Right ventricle myocardium superior (tissue), 1 donor: ENCODE data around the gene CCNO. TPM values are rescaled to one million over a fixed set of nuclear protein-coding genes. Genes with fewer than 3 reads are reported as not detected.

Source experiments
- ATAC-seq: fragments of 200-7000 bp; cut with Tn5 transposase; one replicate; pipeline ENCODE4 v1.9.1; 2020; ENCODE audit warnings: mild to moderate bottlenecking; ENCODE audit not compliant: poor library complexity
- DNase-seq: peaks from one replicate; pipeline ENCODE4 v3.0.0-alpha.2; 2020
- intact Hi-C: fragments of 100-400 bp; cut with DNase I; formaldehyde crosslinking; loops from one replicate; pipeline ENCODE4 v1.11.2; 2022
- total RNA-seq: library from RNA; stranded (reverse); fragmentation: NEBNext Ultra II Directional; extraction: Animal tissue kit (Norgen Biotek cat#: 25700); gene quantifications from one replicate; pipeline ENCODE4 v1.2.1, GENCODE V29; 2021
- donor health status: DM: no; HTN: yes; CAD: no; lungs with severe emphysema.

The CCNO gene
- total RNA-seq, 1 donor from 2014 or later: not detected

DNA sequence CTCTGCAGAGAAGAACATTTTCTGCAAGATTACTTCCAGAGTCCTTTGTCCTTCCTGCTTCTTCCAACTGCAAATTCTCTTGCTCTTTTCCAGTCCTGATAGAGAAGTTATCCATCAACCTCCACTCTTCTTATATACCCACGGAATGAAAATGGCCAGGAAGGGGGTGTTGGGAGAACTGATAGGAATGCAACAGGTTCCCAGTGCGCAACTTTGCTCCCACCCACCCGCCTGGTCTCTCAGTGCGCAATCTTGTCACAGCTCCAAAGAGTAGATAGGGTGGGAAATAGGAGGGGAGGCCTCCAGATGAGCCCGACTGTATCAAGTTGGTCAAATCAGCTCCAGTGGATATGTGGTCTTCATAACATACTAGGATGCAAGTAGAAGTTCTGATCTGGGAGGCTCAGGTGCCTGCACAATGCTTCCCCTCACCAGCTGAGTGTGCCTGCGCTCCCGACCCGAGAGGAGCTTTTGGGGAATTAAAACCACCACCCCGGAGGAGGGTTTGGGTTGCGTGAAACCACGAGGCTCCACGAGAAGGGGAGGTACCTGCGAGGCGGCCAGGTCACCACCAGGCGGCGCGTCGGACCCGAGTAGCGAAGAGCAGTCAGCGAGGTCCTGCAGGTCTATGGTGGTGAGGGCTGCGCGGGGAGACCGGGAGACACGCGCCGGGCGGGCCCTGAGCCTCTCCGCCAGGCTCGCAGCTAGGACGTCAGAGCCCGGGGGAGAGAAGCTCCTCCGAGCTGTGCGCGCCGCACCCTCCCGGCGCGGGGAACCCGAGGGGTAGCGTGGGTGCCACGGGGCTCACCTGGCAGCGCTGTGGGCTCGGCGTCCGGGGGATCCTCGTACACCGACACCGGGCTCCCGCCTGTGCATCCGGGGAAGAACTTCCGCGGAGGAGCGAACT lies 7.1 kb downstream of the CCNO start:
- DNase-seq (no peak), ATAC-seq (peak; percentile 65)

DNA sequence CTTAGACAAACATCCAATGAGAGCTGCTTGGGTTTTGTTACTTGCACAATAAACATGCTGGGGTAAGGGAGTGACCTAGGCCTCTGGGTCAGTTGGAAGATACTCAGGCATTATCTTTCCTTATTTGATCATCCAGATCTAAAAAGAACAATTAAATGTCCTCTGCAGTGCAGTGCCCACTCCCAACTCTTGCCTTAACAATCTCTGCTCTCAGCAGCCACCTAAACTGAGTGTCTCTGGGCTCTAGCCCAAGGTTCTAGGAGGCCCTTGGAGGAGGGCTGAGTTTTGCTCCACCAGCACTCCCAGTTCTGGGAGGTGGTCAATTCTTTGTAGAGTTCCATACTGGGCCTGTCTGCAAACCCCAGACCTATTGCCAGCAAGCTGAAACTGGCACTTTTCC lies 8.1 kb downstream of the CCNO start:
- no peak for DNase-seq
- no peak for ATAC-seq
- intact Hi-C loops: no loop called here

More for the DNA sequence above, 7.1 kb downstream of the CCNO start:
- intact Hi-C loops: no loop called here

DNA sequence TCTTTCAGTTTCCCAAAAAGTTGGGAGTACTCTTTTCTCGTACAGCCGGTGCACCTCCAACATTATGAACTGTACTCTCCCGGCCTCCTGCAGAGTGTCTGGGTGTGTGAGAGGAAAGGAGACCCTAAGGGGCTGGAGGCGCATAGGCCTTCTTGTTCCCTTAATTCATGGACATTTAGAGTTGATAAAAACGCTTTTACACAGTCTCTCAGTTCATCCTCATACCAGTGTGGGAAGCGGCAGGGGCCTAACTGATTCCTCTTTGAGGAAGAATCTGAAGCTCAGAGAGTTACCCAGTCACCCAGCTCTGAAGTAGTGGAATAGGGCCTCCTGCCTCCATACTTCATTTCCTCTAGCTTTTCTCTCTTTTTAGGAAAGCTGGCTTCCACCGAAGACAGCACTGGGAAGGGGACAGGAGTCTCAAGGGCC lies 9.6 kb downstream of the CCNO start:
- no peak for ATAC-seq
- DNase-seq: no peak
- intact Hi-C loops: no loop called here

DNA sequence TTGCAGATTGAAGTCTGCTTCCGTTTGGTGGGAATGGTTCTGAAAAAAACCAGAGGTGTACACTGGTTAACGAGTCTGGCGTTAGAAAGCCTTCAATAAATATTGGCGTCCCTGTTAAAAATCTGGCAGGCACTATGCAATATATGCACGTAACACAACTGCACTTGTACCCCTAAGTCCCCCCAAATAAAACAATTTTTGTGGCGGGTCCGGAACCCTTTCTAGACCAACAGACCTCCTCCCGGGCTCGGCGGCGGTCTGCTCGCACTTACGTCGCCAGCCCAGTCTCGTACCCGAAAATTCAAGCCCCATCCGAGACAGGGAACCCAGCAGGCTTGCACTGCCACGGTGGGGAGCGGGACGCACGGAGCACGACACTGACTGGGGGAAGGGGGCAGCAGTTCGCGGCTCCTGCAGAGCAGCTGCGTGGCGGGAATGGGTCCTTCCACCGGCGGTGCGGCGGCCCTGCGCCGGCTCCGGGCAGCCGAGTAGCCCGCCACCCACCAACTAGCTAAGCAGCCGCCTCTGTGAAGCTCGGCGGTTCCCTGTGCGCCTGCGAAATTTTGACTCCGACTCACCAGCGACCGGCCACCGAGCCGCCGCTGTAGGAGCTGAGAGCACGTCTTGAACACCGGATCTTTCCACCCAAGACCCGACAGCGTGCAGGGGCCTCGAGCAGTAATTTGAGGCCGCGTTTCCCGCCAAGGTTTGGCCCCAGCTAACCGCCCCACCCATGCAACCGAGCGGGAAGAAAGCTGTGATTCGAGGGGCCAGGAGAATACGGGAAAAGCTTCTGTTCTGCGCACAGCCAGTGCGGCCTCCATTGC lies 10.2 kb downstream of the CCNO start:
- ATAC-seq: no peak
- intact Hi-C loops: no loop called here
- DNase-seq: no peak

DNA sequence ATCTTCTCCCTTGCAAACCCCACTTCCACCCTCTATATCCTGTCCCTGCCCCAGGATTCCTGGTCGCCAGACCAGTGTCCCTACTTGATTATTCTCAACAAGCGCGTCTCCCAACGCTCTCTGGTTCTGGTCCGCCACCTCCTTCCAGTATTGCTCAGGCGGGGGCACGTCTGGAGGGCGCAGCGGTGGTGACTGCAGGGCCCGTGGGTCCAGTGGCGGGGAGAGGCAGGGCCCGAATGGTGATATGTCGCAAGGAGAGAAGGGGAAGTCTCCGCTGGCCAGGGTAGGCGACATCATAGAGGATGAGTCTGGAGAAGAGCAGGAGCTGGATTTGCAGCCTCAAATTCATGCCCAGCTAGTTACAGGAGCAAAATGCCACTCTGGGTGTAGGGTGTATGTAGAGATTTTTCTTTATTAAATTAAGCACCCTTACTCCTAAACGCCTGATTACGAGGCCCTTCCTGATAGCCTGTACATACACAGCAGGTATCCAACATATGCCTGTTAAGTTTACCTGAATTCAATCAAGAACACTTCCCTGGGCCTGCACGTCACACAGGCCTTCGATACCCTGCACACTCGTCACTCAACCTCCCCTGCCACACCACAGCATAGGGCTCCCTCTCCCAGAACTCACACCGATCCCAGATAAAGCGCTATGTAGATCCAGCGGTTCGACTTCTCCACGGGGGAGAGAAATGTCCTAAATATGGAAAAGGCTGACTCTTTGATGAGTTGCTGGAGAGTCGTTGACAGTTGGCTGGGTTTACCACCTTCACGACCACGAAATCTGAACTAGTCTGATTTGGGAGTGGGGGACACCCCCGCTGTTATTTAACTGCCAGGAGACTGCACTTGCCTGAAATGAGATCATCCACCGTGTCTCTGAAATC lies 11.1 kb downstream of the CCNO start:
- intact Hi-C loops: no loop called here
- no peak for DNase-seq
- ATAC-seq: no peak

DNA sequence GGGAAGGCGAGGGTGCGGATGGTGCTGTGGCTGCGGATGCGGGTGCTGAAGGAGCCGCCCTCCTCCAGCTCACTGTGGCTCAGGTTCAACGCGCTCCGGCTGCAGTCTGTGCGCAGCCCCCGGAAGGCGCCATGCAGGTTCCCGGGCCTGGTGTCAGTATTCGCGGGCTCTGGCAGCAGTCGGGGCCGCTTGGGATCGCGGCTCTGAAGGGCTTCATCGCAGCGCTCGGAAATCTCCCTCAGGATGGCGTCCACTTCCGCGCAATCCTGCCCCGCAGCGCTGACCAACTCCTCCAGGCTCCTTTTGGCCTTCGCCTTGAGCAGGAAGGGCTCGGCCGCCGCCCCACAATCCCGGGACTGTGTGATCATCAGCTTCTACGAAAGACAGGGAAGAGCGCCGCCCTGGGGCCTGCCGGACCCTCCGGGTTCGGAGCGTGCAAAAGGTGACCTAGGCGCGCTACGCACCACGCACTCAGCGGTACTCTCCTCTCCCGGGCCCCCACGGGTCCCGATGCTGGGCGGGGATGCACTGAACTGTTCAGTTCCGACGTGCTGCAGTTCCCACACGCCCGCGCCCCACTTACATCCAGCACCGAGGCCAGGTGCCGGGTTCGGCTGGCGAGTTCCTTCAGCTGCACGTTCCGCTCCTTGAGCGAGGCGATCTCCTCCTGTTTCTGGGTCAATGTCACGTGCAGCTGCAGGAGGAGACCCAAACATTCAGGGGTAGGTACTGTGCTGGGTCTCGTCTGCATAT lies 12.8 kb downstream of the CCNO start:
- intact Hi-C loops: no loop called here
- ATAC-seq (no peak), DNase-seq (no peak)

DNA sequence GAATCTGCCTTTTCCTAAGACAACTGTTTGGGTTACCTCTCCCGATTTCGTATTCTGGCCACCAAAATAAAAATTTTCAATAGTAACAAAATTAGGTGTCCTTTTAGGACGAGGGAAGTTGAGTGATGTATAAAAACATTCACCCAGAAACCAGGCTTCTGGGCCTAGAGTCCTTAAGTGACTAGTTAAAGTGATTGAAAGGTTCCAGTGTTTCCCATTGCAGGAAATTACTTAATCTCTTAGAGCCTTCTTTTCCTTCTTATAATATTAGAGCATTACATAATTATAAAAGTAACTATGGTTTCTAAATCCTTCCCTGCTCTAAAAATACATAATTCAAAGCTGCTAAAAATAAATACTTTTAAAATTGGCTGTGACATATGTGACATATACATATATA lies 13.6 kb downstream of the CCNO start:
- intact Hi-C loops: no loop called here
- no peak for DNase-seq
- ATAC-seq: no peak

DNA sequence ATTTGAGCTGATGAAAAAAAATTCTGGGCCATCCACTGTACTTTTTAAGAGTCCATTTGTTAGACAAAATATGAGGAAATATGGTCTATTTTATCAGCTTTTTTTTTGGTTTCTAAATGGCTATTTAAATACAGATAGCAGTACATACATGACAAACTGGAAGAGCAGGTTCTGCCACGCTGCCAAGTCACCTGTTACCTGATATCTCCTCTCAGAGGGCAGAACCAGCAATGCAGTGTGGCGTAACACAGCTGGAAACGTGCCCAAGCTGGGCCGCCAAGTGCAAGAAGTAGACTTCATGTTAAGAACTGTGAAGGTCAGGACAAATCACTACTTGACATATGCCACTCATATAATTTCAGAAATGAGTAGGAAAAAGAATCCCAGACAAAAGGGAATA lies 14.4 kb downstream of the CCNO start:
- intact Hi-C loops: no loop called here
- ATAC-seq: no peak

DNA sequence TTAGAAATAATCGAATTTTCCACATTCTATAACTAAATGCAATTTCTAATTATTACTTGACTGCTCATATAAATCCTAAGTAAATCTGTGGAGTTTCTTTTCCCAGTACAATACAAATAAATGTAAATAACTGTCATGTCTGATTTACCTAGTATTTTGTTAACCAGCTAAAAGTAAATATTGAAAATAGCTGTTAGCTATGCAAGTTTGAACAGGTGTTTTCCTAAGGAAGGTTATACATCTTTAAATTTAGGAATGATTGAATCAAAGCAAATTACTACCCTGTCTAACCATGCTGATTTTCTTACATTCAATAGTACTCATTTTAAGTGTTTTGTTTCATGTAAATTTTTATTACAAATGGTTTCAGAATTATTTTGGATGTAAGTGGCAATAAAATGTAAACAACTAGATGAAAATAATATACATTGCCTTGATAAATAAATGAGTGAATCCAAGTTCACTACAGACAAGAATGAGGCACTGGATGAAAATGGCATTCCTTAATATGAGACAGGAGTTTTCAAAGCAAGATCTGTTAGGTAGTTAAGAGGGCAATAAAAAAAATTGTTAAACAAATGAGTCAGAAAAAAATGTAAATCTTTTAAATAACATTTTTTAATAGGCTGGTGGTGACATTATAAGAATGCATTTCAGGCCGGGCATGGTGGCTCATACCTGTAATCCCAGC lies 22.1 kb downstream of the CCNO start:
- intact Hi-C loops: no loop called here
- ATAC-seq (no peak), DNase-seq (no peak)

More for the DNA sequence above, 14.4 kb downstream of the CCNO start:
- no peak for DNase-seq

DNA sequence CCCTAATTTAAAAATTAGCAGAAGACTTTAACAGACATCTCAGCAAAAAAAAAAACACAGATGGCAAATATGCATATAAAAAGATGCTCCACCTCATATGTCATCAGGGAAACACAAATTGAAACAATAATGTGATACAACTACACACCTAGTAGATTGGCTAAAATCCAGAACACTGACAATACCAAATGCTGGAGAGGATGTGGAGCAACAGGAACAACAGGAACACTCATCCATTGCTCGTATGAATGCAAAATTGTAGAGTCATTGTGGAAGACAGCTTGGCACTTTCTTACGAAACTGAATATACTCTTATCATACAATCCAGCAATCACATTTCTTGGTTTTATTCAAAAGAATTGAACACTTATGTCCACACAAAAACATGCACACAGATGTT lies 28.4 kb downstream of the CCNO start:
- no peak for ATAC-seq
- DNase-seq: no peak
- intact Hi-C loops: no loop called here

DNA sequence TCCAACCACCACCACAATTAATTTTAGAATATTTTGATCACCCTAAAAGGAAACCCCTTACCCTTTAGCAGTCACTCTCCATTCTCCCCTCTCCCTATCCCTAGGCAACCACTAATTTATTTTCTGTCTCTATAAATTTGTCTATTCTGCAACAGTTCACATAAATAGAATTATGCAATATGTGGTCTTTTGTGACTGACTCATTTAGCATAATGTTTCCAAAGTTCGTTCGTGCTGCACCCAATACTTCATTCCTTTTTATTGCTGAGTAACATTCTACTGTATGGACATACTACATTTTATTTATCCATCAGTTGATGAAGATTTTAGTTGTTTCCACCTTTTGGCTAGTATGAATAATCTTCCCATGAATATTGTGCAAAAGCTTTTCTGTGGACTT lies 42.2 kb downstream of the CCNO start:
- DNase-seq (no peak), ATAC-seq (no peak)
- intact Hi-C loops: no loop called here

DNA sequence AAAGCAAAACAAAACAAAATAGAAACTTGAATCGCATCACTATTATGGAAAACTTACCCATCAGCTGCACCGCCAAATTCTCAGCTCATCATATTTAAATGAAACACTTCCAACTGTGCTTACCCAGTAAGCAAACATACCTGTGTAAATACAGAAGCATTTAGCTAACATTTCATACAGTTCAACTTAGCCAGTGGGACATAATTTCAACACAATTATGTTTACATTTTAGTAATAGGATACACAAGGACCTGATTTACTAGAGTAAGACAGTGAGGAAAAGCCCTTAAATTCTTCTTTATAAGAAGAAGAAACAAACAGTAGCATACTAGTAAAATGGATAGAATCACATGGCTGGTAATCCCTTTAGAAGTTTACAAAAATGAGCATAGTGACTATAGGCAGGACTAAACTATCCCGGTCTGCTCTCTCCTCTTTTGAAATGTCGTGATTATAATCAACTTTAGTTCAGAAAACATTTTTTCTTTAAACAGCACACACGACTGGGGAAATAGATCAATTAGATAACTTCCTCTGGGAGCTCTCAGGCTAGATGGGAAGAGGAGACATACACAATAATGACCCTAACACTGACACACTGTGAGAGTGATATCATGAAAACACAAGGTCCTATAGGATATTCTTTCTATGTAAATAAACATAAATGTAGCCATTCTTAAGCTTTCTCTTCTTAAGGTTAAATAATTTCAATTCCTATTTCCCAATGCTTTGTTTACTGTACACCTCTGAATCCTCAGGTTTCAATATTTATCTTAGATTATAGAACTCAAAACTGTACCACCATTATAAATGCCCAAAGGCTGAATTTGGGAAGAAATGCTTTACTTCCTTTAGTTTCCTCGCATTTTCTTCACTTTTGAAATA lies 44.5 kb downstream of the CCNO start:
- ATAC-seq (no peak), DNase-seq (no peak)
- intact Hi-C loops: no loop called here

DNA sequence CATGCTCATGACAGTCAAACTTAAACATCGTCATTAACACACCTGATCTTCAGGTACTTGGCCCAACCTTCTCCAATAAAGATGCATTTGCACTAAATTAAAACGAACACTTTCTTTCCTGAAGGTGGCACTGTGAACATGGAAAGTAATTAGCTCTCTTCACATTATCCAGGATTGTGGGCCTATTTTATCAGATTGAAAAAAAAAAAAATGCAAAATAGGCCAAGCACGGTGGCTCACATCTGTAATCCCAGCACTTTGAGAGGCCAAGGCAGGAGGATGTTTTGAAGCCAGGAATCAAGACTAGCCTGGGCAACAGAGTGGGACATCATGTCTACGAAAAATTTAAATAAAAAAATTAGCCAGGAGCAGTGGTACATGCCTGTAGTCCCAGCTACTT lies 46.0 kb downstream of the CCNO start:
- intact Hi-C loops: no loop called here
- no peak for ATAC-seq
- no peak for DNase-seq
